T47D (cell line): ENCODE measurements around the gene C6orf141.

Source experiments
- DNase-seq, 2 experiments: peaks; one replicate each; pipeline versions ENCODE4 v3.0.0 to v3.0.0-alpha.2; 2011 to 2012; ENCODE audit warnings: low read depth in 1 of 2, low spot score in 1 of 2
- JUND ChIP-seq: IDR thresholded peaks from 2 replicates; pipeline ENCODE4 v1.6.1; 2012; ENCODE audit warnings: low read depth
- in situ Hi-C: cut with HindIII; loops from 2 replicates; pipeline ENCODE4 v1.10.0; 2016; ENCODE audit warnings: low sequenced_read_pairs, low pct_unique_long_range_greater_than_20kb

Gene C6orf141

DNA sequence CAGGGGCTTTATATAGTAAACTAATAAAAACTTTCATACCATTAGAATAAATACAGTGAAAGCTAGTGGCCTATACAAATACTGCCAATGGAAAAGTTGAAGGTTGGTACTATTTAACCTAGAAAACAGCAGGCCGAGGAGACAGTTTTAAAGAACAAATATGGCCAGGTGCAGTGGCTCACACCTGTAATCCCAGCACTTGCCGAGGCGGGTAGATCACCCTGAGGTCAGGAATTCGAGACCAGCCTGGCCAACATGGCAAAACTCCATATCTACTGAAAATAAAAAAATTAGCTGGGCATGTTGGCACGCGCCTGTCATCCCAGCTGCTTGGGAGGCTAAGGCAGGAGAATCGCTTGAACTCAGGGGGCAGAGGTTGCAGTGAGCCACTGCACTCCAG is 25.9 kb upstream of the C6orf141 start:
- DNase-seq = peak in 1 of 2 experiments; percentile 64
- in situ Hi-C loops = no loop called here
- no peak for TF ChIP-seq JUND

DNA sequence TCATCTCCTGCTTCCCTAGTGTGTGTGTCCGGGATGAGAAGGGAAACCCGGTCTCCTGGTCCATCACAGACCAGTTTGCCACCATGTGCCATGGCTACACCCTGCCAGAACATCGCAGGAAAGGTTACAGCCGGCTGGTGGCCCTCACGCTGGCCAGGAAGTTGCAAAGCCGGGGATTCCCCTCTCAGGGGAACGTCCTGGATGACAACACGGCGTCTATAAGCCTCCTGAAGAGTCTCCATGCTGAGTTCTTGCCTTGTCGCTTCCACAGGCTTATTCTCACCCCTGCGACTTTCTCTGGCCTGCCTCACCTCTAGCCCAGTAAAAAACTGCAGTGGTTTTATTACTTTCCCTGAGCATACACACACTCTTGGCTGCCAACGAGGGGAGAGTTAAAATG is 23.9 kb upstream of the C6orf141 start:
- no peak for DNase-seq
- in situ Hi-C loops = no loop called here

GRCh38 chr6:49527320-49527719 is 23.1 kb upstream of the C6orf141 start:
- no peak for DNase-seq
- TF ChIP-seq JUND = no peak
- in situ Hi-C loops = no loop called here

More for the DNA sequence above, 23.9 kb upstream of the C6orf141 start:
- no peak for TF ChIP-seq JUND

- in situ Hi-C loops = no loop called here
- DNase-seq = no peak
- no peak for TF ChIP-seq JUND
Observed at GRCh38 chr6:49528571-49528970, 21.9 kb upstream of the C6orf141 start.

DNA sequence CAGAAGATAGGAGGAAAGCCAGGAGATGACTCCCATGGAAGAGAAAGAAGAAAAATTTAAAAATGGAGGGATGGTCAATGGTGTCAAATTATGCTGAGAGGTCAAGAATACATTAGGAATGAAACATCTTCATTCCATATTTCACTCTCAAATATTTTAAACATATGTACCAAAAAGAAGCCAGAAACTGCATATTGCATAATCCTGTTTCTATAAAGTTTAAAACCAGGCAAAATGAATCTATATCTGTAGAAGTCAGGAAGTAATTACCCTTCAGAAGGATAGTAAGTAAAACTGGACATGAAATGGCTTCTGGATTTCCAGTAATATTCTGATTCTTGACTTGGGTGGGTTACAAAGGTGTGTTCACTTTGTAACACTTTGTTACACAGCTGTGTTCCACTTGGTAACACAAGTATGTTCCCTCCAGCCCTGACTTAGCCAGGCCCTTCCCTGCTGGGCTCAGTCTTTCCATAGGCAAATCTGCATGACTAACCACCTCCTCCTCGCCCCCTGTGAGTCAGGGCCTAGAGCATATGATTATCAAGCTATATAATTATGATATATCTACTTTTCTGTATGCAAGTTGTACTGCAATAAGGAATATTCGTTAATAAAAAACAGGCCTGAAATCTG is 20.2 kb upstream of the C6orf141 start:
- TF ChIP-seq JUND = no peak
- in situ Hi-C loops = no loop called here
- no peak for DNase-seq

GRCh38 chr6:49531774-49532569 is 18.5 kb upstream of the C6orf141 start:
- TF ChIP-seq JUND = no peak
- in situ Hi-C loops = no loop called here
- DNase-seq = peak; percentile 35 to 80

- no peak for DNase-seq
- in situ Hi-C loops = no loop called here
- no peak for TF ChIP-seq JUND
Observed at GRCh38 chr6:49535795-49536194, 14.7 kb upstream of the C6orf141 start.

GRCh38 chr6:49539102-49539501 is 11.4 kb upstream of the C6orf141 start:
- no peak for DNase-seq
- in situ Hi-C loops = no loop called here
- no peak for TF ChIP-seq JUND

- TF ChIP-seq JUND = no peak
Observed at GRCh38 chr6:49540614-49541013, 9.9 kb upstream of the C6orf141 start.

DNA sequence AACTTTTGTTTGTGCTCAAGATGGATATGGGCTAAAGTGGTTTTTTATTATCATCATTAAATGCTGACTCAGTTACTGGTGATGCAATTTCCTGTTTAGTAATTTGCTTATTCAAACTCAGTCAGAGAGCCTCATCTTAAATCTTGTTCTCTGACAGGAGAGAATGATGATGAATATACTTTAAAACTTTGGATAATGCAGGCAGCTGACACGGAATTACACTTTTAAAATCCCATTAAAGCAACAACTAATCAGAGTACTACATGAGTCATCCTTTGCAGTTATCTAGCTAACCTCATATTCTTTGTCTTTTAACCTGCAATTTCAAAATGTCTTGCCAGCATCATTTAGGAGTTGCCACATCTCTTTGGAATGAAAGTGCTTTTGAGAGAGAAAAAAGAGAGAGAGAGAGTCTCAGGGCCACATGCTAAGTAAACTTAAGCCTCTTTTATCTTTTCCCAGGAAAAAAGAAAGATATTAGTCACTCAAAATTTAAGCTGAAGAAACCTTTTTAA is 9.2 kb upstream of the C6orf141 start:
- in situ Hi-C loops = no loop called here
- DNase-seq = no peak
- TF ChIP-seq JUND = no peak

More at GRCh38 chr6:49540614-49541013, 9.9 kb upstream of the C6orf141 start:
- in situ Hi-C loops = no loop called here
- peak in 1 of 2 experiments; percentile 58 for DNase-seq

GRCh38 chr6:49541936-49542335 is 8.5 kb upstream of the C6orf141 start:
- TF ChIP-seq JUND = no peak
- in situ Hi-C loops = no loop called here

GRCh38 chr6:49543087-49543858 is 7.2 kb upstream of the C6orf141 start:
- in situ Hi-C loops = no loop called here
- DNase-seq = peak in 1 of 2 experiments; percentile 68
- TF ChIP-seq JUND = no peak

More at GRCh38 chr6:49541936-49542335, 8.5 kb upstream of the C6orf141 start:
- DNase-seq = peak in 1 of 2 experiments; percentile 82
